ENCODE measurements around the gene NINJ1. TPM values are rescaled to one million over a fixed set of nuclear protein-coding genes. Genes with fewer than 3 reads are reported as not detected.

Gene NINJ1
- polyA plus RNA-seq, 1 of the 3 experiments (the other 2 are of a cell fraction), result 31.7 TPM

GRCh38 chr9:93072383-93072795 lies 61.7 kb downstream of the NINJ1 start:
- Histone ChIP-seq H4K20me1 (ENCODE audit: insufficient read depth) (no peaks in the 10 kb centered on the region), H3K4me2 (no peak overlapping the region), H3K9me2 (no peaks in the 10 kb centered on the region), H3K36me3 (replicated peaks in 1 of 2; ENCODE audit: control insufficient read depth in 1 of 2, insufficient read depth in 2 of 2, low read length in 1 of 2) (no peaks in the 10 kb centered on the region), H3K4me1 (ENCODE audit: control insufficient read depth in 1 of 2, insufficient read depth in 2 of 2, low read depth in 1 of 2, low read length in 1 of 2) (peaks cover 0 to 18% of the 10 kb centered on the region in 2 experiments; a peak in 1 of 4 replicates), H2AFZ (ENCODE audit: low read depth) (no peak overlapping the region), H3K27ac (ENCODE audit: low read depth in 2 of 2, low read length in 1 of 2) (peak overlapping the region in 1 of 2 experiments; percentile 77; a peak in 2 of 4 replicates), H3K9me3 (no peaks in the 10 kb centered on the region), H3K4me3 (ENCODE audit: low read depth in 2 of 2, low read length in 1 of 2) (no peak overlapping the region), H3K9ac (no peak overlapping the region), H3K79me2 (ENCODE audit: insufficient read depth) (no peaks in the 10 kb centered on the region), H3F3A (replicated peaks; ENCODE audit: insufficient read depth) (no peaks in the 10 kb centered on the region), H3K27me3 (ENCODE audit: insufficient read depth) (no peaks in the 10 kb centered on the region)
- 8% methylated on average over 5 of the region's 5 CpGs for WGBS (ENCODE audit: low lambda C conversion rate)
- ChIA-PET CTCF (interaction anchor here (1.0 kb wide), 1 partner anchor 37 kb away, joined by 4 read pairs; no protein-coding TSS in a partner anchor), POLR2A (interaction anchor here (0.6 kb wide), 1 partner anchor 380 kb away, joined by 3 read pairs; no protein-coding TSS in a partner anchor)
- DNase-seq, result peak; percentile 74
- TF ChIP-seq MXI1 (IDR thresholded peaks at IDR 0.05; ENCODE audit: low read depth, low read length) (no peak; the same call in 1 of the 2 replicates), CTCF (IDR thresholded peaks at IDR 0.05) (no peak), CHD2 (IDR thresholded peaks at IDR 0.05; ENCODE audit: low read length, partially characterized antibody) (peak; percentile 30), EP300 (IDR thresholded peaks at IDR 0.05; ENCODE audit: borderline replicate concordance in 1 of 2, low read depth in 1 of 2, low read length in 1 of 2) (peak in 1 of 2 experiments; percentile 18; a peak in 1 of 4 replicates), RCOR1 (IDR thresholded peaks at IDR 0.05; ENCODE audit: low read length) (peak; percentile 16; the same call in 1 of the 2 replicates), PBX3 (IDR thresholded peaks at IDR 0.05) (peak; percentile 64), GATA2 (CRISPR knock-in tag; IDR thresholded peaks at IDR 0.05) (peak; percentile 55), TAF1 (IDR thresholded peaks at IDR 0.05; ENCODE audit: borderline replicate concordance, low read depth, low read length) (no peak), USF2 (IDR thresholded peaks at IDR 0.05; ENCODE audit: borderline replicate concordance, low read depth, low read length) (peak; percentile 39; the same call in 1 of the 2 replicates)
- TF ChIP-seq, protein P1, sequence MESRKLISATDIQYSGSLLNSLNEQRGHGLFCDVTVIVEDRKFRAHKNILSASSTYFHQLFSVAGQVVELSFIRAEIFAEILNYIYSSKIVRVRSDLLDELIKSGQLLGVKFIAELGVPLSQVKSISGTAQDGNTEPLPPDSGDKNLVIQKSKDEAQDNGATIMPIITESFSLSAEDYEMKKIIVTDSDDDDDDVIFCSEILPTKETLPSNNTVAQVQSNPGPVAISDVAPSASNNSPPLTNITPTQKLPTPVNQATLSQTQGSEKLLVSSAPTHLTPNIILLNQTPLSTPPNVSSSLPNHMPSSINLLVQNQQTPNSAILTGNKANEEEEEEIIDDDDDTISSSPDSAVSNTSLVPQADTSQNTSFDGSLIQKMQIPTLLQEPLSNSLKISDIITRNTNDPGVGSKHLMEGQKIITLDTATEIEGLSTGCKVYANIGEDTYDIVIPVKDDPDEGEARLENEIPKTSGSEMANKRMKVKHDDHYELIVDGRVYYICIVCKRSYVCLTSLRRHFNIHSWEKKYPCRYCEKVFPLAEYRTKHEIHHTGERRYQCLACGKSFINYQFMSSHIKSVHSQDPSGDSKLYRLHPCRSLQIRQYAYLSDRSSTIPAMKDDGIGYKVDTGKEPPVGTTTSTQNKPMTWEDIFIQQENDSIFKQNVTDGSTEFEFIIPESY (IDR thresholded peaks at IDR 0.05; ENCODE audit: borderline replicate concordance, low read depth), result no peak
- TF ChIP-seq, protein P2, sequence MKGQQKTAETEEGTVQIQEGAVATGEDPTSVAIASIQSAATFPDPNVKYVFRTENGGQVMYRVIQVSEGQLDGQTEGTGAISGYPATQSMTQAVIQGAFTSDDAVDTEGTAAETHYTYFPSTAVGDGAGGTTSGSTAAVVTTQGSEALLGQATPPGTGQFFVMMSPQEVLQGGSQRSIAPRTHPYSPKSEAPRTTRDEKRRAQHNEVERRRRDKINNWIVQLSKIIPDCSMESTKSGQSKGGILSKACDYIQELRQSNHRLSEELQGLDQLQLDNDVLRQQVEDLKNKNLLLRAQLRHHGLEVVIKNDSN (IDR thresholded peaks at IDR 0.05; ENCODE audit: borderline replicate concordance, low read depth), result peak; percentile 80; the same call in 1 of the 2 replicates
- TF ChIP-seq, protein P3, sequence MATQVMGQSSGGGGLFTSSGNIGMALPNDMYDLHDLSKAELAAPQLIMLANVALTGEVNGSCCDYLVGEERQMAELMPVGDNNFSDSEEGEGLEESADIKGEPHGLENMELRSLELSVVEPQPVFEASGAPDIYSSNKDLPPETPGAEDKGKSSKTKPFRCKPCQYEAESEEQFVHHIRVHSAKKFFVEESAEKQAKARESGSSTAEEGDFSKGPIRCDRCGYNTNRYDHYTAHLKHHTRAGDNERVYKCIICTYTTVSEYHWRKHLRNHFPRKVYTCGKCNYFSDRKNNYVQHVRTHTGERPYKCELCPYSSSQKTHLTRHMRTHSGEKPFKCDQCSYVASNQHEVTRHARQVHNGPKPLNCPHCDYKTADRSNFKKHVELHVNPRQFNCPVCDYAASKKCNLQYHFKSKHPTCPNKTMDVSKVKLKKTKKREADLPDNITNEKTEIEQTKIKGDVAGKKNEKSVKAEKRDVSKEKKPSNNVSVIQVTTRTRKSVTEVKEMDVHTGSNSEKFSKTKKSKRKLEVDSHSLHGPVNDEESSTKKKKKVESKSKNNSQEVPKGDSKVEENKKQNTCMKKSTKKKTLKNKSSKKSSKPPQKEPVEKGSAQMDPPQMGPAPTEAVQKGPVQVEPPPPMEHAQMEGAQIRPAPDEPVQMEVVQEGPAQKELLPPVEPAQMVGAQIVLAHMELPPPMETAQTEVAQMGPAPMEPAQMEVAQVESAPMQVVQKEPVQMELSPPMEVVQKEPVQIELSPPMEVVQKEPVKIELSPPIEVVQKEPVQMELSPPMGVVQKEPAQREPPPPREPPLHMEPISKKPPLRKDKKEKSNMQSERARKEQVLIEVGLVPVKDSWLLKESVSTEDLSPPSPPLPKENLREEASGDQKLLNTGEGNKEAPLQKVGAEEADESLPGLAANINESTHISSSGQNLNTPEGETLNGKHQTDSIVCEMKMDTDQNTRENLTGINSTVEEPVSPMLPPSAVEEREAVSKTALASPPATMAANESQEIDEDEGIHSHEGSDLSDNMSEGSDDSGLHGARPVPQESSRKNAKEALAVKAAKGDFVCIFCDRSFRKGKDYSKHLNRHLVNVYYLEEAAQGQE (IDR thresholded peaks at IDR 0.05; ENCODE audit: low read depth, low read length), result no peak

Measured in SK-N-SH (cell line).